ENCODE data around the gene SLC44A4. TPM values are rescaled to one million over a fixed set of nuclear protein-coding genes. Genes with fewer than 3 reads are reported as not detected.

SLC44A4 gene
- total and polyA plus RNA-seq, 2 of the 8 experiments (the other 6 are each of a cell fraction or from before 2014, with no cell fraction given), result 4.8 to 7.0 TPM

- TF ChIP-seq CTCF (IDR thresholded peaks at IDR 0.05; ENCODE audit: control extremely low read depth in 1 of 3, insufficient read depth in 1 of 3, low read depth in 1 of 3, low read length in 3 of 3), result no peak
- TF ChIP-seq, protein P1, sequence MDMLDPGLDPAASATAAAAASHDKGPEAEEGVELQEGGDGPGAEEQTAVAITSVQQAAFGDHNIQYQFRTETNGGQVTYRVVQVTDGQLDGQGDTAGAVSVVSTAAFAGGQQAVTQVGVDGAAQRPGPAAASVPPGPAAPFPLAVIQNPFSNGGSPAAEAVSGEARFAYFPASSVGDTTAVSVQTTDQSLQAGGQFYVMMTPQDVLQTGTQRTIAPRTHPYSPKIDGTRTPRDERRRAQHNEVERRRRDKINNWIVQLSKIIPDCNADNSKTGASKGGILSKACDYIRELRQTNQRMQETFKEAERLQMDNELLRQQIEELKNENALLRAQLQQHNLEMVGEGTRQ (IDR thresholded peaks at IDR 0.05; ENCODE audit: low read length), result peak; percentile 91
- no peak for TF ChIP-seq SUZ12 (IDR thresholded peaks at IDR 0.05; ENCODE audit: low read length)
- peak; percentile 61 to 75; a peak in 2 of 4 replicates for TF ChIP-seq SIN3A (conservative IDR thresholded peaks at IDR 0.05 in 1 of 2, IDR thresholded peaks at IDR 0.05 in 1 of 2; ENCODE audit: low read depth in 1 of 2, low read length in 2 of 2)
- no peak for TF ChIP-seq EGR1 (IDR thresholded peaks at IDR 0.05; ENCODE audit: borderline replicate concordance, low read depth, low read length)
- peak; percentile 72 to 84 for TF ChIP-seq POLR2A (IDR thresholded peaks at IDR 0.05; ENCODE audit: control extremely low read depth in 1 of 2, low read depth in 2 of 2, low read length in 2 of 2)
- peak; percentile 74 for TF ChIP-seq POLR2AphosphoS5 (IDR thresholded peaks at IDR 0.05; ENCODE audit: low read depth, low read length)
- no peak for TF ChIP-seq SRF (IDR thresholded peaks at IDR 0.05; ENCODE audit: low read depth, low read length)
- TF ChIP-seq RNF2 (IDR thresholded peaks at IDR 0.05; ENCODE audit: borderline replicate concordance, low read depth, low read length, missing control alignments, poor library complexity, severe bottlenecking), result no peak
- peak; percentile 68 for TF ChIP-seq TEAD4 (IDR thresholded peaks at IDR 0.05; ENCODE audit: low read depth, low read length)
- peak; percentile 89 for TF ChIP-seq SAP30 (IDR thresholded peaks at IDR 0.05; ENCODE audit: insufficient read depth, insufficient replicate concordance, low read length)
These were observed 19.0 kb upstream of the SLC44A4 start, which contains the start of gene EHMT2 (continued) for GRCh38 chr6:31897612-31898382.

All from H1 (cell line).